NCI-H345 treated with DMSO at 0.1 percent for 48 hours (cell line): ENCODE results near the gene HMCN2.

Experiments used
- DNase-seq: peaks from one replicate; lab custom pipeline; 2025; ENCODE audit not compliant: unreplicated experiment; lab: John Stamatoyannopoulos, UW

The HMCN2 gene

GRCh38 chr9:130360672-130361071 lies 95.1 kb downstream of the HMCN2 start:
- DNase-seq = no peak

DNA sequence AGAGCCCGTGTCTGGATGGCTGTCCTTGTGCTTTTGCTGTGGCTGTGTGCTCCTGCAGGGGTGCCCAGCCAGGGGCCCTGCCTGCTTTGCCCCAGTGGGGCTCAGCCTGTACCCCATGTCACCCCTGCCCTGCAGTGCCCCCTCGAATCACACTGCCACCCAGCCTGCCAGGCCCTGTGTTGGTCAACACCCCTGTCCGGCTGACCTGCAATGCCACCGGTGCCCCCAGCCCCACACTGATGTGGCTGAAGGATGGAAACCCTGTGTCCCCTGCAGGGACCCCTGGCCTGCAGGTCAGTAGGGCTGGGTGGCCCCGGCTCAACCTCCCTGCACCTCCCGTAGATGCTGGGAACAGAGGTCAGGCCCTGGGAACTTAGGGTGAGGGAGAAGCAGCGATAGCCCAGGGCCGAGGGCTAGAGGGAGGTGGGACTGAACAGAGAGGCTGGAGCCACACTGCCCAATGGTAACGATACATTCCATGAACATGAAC lies 96.4 kb downstream of the HMCN2 start:
- no peak for DNase-seq

DNA sequence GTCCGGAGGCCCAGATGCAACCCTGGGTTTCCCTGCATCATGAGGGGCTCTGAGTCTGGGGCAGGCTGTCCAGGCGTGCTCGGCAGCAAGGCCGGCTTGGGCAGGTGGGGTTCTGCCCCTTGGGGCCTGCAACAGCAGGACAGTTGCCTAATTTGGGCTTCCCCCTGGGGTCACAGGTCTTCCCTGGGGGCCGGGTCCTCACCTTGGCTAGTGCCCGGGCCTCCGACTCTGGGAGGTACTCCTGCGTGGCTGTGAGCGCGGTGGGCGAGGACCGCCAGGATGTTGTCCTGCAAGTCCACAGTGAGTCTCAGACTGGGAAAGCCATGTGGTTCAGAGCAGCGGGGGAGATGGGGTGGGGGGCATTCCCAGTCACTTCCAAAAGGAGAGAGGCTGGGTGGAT lies 97.1 kb downstream of the HMCN2 start:
- DNase-seq = no peak

GRCh38 chr9:130363755-130364404 lies 98.3 kb downstream of the HMCN2 start:
- no peak for DNase-seq

DNA sequence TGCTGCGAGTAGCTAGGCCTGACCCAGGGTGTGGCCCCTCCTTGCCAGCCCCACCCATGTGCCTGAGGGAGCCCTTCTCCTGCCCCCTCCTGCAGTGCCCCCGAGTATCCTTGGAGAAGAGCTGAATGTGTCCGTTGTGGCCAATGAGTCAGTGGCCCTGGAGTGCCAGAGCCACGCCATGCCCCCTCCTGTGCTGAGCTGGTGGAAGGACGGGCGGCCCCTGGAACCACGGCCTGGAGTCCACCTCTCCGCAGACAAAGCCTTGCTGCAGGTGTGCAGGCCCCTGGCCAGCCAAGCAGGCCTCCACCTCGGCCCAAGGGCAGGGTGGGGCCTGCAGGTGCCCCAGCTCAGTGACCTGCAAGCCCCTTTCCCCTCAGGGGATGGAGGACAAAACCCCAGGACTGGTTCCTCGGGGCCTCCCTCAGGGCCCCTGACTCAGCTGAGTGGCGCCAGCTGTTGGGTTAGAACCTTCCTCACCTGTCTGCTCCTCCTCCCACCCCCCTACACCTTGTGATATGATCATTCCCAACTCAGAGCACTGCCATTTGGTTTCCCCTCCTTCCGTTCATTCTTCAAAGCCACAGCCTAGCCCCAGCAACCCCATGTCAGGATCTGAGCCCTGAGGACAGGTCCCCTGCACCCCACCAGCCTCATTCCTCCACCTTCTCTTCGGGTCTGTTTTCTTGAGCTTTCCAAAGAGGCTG lies 99.2 kb downstream of the HMCN2 start:
- no peak for DNase-seq

- DNase-seq = no peak
Measured at GRCh38 chr9:130365323-130365721, 99.8 kb downstream of the HMCN2 start.

- DNase-seq = no peak
Measured at GRCh38 chr9:130366072-130366471, 100.5 kb downstream of the HMCN2 start.

DNA sequence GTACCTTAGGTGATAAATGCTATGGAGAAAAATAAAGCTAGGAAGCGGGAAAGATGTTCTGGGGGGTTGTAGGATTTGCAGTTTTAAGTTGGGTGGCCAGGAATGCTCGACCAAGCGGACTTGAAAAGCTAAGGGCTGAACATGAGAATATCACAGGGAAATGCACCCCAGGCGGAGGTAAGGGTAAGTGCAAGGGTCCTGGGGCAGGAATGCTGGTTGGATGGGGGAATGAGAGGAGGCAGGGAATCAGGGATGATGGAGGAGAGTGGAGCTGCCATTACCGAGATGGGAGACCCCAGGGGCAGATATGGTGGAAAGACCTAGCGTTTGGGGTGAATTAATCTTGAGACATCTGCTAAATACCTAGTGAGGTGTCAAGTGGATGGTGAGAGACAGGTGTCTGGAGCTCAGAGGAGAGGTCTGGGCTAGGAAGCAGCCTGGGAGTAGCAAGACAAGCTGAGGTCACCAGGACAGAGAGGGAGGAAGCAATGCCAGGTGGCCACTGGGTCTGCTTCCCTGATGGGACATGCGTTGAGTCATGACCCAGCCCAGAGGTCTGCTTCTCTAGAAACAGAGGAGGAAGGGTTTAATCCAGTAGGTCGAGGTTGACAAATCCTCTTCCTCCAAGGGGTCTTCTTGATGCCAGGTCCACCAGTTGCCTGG lies 101.5 kb downstream of the HMCN2 start:
- no peak for DNase-seq

DNA sequence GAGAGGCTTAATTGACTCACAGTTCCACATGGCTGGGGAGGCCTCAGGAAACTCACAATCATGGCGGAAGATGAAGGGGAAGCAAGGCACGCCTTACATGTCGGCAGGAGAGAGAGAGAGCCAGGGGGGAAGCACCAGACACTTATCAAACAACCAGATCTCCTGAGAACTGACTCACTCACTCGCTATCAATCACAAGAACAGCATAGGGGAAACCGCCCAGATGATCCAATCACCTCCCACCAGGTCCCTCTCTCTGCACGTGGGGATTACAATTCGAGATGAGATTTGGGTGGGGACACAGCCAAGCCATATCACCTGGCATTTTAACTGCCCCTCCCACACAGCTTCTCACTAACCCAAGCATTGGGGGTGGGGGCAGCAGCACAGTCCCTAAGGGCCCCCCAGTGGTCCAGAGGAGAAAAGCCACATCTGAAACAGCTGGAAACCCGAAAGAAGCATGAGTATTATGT lies 103.1 kb downstream of the HMCN2 start:
- no peak for DNase-seq

DNA sequence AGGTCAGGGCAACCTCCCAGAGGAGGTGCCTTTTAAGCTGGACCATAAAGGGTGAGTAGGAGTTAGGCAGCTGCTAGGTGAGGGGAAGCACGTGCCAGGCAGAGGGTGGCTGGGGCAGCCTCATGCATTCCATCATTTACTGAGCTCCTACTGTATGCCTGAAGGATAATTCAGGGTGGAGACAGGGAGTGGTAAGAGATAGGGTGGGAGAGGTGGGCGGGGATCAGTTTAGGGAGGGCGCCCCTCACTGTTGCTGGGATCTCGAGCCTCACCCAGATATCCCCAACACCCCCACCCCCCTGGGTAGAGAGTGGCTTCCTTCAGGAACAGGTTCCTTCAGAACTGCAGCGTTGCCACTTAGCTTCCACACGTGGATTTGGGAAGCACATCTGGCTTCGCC lies 104.7 kb downstream of the HMCN2 start:
- DNase-seq = no peak

DNA sequence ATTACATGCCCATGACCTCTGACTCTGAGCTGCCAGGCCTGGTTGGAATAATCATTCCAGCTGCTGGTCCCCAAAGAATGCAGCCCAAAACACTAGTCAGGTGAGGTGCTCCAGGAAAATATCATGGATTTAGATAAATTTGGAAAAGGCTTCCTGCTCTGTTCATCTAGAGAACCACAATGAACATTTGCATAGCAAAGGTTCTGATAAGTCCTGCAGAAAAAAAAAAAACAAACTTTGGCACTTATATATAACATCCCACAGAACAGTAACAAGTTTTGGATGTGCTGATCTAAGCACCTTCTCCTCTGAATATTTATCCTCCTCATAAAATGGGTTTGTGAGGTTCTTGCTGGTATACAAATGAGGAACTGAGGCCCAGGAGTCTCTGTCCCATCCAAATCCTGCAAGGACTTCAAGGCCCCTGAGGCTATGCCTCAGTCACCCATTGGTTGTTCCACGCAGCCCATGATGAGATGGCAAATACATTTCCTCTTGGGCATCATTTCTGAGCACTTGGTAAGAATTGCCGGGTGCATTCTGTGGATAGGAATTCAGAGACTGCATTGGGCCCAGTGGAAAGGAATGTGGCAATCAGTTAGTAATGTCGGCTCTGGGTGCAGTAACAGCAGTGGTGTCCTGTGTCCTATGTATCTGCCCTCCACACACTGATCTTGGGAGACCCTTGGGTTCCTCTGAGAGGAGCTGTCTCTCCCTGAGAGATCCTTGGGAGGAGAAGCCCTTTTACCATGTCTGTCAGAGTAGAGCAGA lies 105.8 kb downstream of the HMCN2 start:
- no peak for DNase-seq

DNA sequence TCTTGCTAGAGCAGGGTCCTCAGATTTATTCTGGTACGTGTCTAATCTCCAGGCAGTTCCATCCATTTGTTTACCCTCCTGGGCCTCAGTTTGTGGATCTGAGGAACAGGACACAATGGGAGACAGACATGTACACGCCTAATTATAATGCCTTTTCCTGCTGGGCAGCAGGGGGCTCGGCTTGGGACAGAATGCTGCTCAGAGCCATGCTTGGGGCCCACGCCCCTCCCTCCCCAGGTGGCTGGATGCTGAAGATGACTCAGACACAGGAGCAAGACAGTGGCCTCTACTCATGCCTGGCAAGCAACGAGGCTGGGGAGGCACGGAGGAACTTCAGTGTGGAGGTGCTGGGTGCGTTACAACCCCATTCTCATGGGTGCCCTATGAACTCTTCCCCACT lies 106.5 kb downstream of the HMCN2 start:
- DNase-seq = no peak

DNA sequence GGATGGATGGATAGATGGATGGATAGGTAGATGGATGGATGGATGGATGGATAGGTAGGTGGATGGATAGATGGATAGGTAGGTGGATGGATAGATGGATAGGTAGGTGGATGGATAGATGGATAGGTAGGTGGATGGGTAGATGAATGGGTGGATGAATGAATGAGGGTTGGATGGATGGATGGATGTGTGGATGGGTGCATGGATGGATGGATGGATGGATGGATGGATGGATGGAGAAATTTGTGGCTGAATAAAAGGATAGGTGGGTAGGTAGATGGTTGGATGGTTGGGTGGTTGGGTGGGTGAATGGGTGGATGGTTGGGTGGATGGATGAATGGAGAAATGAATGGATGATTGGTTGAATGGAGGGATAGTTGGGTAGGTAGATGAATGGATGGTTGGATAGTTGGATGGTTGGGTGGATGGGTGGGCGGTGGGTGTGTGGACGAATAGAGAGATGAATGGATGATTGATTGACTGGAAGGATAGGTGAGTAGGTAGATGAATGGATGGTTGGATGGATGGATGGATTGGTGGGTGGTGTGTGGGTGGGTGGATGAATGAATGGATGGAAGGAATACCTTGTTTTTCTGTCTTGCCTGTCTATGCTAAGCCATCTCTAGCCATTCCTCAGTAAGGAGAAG lies 108.2 kb downstream of the HMCN2 start:
- DNase-seq = no peak

GRCh38 chr9:130377612-130378011 lies 112.1 kb downstream of the HMCN2 start:
- no peak for DNase-seq

DNA sequence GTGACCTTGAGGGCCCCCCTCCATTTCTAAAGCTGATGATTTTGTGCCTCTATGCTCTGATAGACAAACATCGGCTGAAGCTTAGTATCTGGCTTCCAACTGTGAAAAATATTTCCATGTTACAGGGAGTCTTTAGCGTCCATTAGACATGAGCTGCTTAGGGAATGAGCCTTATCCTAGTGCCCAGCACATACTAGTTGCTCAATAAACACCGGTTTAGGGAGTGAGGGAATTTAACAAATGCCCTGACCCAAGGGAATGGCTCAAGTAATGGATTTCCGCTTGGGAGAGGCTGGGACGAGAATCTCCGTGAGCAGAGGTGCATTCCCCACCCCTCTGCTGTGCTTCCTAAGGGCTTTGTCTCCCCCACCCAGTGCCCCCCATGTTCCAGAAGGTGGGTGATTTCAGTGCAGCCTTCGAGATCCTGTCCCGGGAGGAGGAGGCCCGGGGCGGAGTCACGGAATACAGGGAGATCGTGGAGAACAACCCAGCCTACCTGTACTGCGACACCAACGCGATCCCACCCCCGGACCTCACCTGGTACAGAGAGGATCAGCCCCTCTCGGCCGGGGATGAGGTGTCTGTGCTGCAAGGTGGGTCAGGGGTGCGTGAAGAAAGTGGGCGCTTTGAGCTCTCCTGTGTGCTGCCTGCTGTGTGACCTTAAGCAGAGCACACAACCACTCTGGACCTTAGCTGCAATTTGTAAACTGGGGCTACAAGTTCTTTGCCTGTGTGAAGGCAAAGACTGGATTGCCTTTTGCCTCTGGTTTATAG lies 113.5 kb downstream of the HMCN2 start:
- no peak for DNase-seq

DNA sequence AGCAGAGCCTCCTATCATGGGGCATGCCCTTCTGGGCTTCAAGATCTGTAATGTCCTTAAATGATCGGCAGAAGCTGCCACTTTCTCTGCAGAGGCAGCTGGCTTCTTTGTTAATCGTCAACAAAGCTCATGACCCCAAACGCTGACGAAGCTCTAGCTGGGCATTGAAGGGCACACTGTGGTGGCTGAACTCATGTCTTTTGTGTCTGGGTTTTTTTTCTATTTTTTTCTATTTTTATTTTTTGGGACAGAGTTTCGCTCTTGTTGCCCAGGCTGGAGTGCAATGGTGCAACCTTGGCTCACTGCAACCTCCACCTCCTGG lies 114.0 kb downstream of the HMCN2 start:
- no peak for DNase-seq

- DNase-seq = no peak
Measured at GRCh38 chr9:130380920-130381469, 115.4 kb downstream of the HMCN2 start.

DNA sequence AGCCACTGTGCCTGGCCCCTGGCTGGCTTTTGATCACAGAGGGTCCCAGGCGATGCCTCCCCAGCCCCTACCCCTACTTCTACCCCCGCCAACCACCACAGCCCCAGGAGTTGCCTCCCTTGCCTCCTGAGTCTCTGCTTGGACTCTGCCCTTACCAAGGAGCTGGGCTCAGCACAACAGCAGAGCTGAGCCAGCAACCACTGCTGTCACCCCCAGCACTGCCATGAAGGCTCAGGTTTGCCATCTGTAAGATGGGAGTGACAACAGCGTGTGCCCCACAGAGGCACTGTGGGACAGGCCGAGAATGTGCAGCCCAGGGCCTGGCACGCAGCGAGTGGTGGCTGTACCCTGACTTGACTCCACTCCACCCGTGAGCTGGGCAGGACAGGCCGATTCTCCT lies 116.1 kb downstream of the HMCN2 start:
- no peak for DNase-seq

- no peak for DNase-seq
Measured at GRCh38 chr9:130382096-130382495, 116.5 kb downstream of the HMCN2 start.
